ENCODE measurements around the gene CFAP410.

DNA sequence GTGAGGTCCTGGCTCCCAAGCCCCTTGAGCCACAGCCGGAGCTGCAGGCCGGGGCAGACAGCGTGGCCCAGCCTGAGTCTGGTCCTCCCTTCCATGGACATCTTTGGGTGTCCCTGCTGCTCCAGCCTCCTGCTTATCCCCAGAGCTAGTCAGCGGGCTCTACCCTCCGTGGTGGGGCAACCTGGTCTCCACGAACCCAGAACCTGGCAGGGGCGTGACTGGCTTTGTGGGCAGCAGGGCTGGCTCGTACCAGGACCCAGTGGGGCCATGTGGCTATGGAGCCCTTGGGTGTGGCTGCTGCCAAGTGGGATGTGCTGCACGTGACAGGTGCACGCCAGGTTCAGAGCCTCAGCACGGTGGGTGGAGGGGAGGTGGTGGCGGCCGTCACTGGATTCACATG is 18.3 kb downstream of the CFAP410 start:
- TF ChIP-seq, protein P1, sequence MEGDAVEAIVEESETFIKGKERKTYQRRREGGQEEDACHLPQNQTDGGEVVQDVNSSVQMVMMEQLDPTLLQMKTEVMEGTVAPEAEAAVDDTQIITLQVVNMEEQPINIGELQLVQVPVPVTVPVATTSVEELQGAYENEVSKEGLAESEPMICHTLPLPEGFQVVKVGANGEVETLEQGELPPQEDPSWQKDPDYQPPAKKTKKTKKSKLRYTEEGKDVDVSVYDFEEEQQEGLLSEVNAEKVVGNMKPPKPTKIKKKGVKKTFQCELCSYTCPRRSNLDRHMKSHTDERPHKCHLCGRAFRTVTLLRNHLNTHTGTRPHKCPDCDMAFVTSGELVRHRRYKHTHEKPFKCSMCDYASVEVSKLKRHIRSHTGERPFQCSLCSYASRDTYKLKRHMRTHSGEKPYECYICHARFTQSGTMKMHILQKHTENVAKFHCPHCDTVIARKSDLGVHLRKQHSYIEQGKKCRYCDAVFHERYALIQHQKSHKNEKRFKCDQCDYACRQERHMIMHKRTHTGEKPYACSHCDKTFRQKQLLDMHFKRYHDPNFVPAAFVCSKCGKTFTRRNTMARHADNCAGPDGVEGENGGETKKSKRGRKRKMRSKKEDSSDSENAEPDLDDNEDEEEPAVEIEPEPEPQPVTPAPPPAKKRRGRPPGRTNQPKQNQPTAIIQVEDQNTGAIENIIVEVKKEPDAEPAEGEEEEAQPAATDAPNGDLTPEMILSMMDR (IDR thresholded peaks at IDR 0.05; ENCODE audit: poor library complexity, severe bottlenecking), result no peak
- TF ChIP-seq POLR2AphosphoS5 (IDR thresholded peaks at IDR 0.05), result no peak
- TF ChIP-seq MXI1 (conservative IDR thresholded peaks at IDR 0.05; ENCODE audit: poor library complexity, severe bottlenecking), result no peak
- TF ChIP-seq, protein P2, sequence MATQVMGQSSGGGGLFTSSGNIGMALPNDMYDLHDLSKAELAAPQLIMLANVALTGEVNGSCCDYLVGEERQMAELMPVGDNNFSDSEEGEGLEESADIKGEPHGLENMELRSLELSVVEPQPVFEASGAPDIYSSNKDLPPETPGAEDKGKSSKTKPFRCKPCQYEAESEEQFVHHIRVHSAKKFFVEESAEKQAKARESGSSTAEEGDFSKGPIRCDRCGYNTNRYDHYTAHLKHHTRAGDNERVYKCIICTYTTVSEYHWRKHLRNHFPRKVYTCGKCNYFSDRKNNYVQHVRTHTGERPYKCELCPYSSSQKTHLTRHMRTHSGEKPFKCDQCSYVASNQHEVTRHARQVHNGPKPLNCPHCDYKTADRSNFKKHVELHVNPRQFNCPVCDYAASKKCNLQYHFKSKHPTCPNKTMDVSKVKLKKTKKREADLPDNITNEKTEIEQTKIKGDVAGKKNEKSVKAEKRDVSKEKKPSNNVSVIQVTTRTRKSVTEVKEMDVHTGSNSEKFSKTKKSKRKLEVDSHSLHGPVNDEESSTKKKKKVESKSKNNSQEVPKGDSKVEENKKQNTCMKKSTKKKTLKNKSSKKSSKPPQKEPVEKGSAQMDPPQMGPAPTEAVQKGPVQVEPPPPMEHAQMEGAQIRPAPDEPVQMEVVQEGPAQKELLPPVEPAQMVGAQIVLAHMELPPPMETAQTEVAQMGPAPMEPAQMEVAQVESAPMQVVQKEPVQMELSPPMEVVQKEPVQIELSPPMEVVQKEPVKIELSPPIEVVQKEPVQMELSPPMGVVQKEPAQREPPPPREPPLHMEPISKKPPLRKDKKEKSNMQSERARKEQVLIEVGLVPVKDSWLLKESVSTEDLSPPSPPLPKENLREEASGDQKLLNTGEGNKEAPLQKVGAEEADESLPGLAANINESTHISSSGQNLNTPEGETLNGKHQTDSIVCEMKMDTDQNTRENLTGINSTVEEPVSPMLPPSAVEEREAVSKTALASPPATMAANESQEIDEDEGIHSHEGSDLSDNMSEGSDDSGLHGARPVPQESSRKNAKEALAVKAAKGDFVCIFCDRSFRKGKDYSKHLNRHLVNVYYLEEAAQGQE (IDR thresholded peaks at IDR 0.05; ENCODE audit: borderline replicate concordance), result no peak
- TF ChIP-seq EP300 (conservative IDR thresholded peaks at IDR 0.05; ENCODE audit: poor library complexity, severe bottlenecking), result no peak
- TF ChIP-seq EZH2 (IDR thresholded peaks at IDR 0.05; ENCODE audit: borderline replicate concordance, insufficient read depth, low read length, poor library complexity, severe bottlenecking), result no peak
- no peak for TF ChIP-seq SMC3 (conservative IDR thresholded peaks at IDR 0.05; ENCODE audit: poor library complexity)
- TF ChIP-seq TAF1 (IDR thresholded peaks at IDR 0.05; ENCODE audit: low read depth), result no peak

Measured in neural cell (in vitro differentiated cells).